Measurements from ENCODE around the gene SIRT3.

SIRT3 gene

DNA sequence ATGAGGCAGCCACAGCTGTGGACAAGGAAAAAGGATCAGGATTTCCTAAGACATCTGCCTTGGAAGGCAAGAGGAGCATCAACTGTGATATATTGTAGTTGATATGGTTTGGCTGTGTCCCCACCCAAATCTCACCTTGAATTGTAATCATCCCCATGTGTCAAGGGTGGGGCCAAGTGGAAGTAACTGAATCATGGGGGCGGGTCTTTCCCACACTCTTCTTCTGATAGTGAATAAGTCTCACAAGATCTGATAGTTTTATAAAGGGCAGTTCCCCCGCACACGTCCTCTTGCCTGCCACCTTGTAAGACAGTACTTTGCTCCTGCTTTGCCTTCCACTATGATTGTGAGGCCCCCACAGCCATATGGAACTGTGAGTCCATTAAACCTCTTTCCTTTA lies 18.4 kb downstream of the SIRT3 start:
- DNase-seq = no peak

DNA sequence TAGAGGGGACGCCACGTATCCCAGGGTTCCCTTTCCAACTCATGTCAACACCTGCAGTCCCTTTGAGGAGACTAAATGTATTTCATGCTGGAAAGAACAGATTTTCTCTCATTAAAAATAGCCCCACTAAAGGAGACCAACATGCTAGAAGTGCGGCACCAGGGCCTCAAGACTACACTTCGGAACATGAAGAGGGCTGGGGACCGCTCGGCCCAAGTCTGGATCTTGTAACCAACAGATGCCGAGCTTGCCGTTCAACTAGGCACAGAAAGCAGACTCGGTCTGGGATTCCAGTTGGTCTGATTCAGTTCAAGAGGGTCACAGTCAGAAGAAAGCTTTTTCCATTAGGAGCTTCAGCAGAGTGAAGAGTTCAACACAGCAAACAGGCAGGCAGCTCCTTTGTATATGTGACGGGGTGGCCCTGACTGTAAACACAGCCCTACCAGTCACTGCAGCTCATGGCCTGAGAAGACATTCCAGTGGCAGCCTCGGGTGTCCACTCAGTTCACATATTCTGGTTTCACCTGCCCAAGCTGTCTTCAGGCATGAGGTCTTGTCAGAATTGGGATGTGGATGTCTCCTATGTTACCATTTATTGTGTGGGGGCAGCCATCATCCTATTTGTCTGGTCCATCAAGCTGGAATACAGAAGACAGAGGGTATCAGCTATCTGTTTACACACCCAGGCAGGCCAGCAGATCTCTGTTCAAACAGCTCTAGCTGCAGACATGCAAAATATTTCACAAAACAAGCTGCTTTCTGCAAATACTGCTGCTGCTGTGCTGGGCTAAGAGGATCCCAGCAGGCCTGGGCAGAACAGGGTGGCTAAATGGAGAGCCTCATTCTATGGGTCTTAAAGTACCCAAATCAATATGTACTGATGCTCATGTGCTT lies 19.8 kb downstream of the SIRT3 start:
- DNase-seq = no peak

DNA sequence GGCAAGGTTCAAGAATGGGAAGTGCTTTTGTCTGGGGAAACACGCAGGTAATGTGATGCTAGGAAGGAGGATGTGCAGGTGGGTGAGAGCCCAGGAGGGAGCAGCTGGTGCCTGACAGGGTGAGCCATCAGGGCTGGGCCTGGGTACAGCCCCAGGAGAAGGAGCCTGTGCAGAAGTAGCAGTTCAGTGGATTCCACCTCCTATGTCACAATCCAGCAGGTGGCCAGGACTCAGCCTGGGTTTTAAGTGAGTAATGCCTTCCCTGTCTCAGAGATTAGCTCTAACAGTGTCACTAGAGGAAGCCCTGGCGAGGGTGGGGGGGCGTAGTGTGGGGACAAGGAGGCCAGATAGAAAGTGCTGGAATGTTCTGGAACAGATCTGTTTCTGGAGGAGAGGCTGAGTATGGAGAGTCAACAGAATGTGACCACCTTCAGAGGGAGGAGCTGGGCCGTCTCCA lies 20.5 kb downstream of the SIRT3 start:
- DNase-seq = no peak

DNA sequence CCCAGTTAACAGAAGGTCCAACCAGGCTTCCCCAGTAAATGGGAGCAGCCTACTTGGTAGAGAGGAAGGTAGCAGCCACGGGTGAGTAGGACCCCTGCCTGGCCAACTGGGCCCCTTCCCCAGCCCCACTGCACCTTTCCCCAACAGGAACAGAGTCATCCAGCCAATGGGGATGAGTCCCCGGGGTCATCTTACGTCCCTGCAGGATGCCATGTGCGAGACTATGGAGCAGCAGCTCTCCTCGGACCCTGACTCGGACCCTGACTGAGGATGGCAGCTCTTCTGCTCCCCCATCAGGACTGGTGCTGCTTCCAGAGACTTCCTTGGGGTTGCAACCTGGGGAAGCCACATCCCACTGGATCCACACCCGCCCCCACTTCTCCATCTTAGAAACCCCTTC lies 22.1 kb downstream of the SIRT3 start:
- no peak for DNase-seq

DNA sequence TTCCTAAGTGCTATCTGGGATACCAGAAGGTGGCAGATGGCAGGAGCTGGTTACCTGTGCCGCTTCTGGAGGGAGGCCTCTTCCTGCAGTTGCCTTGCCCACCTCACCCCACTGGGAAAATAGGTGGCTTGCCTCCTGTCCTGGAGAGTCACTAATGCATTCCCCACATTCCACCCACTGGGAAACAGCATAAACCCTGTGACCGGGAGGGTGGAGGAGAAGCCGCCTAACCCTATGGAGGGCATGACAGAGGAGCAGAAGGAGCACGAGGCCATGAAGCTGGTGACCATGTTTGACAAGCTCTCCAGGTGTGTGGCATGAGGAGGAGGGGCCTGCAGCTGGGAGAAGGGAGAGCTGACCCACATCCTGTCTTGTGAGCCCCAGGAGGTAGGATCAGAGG lies 23.0 kb downstream of the SIRT3 start:
- DNase-seq = no peak

DNA sequence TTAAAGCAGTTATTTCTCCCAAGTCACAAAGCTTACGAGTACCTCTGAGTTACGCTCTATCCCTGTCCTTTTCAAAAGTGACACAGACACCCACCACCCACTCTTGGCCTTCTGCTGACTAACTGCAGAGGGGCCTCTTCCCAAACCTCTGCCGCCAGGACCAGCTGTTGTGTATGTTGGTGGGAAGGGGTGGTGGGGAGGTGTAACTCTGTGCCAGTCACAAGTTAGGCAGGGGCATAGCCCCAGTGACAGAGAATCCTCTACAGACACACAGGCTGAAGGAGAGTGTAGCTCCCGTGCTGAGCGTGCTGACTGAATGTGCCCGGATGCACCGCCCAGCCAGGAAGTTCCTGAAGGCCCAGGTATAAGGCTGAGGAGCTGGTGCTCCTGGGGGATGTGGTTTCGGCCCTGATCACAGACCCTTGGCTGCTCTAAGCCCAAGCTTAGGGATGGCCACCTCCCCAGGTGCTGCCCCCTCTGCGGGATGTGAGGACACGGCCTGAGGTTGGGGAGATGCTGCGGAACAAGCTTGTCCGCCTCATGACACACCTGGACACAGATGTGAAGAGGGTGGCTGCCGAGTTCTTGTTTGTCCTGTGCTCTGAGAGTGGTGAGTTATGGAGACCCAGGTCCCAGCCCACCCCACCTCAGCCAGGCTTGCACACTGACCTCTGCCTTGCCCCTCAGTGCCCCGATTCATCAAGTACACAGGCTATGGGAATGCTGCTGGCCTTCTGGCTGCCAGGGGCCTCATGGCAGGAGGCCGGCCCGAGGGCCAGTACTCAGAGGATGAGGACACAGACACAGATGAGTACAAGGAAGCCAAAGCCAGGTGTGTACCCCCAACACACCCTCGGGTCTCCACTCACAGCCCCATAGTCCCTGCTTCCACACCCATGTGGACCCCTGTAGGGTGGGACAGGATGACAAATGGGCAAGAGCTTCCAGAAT lies 23.7 kb downstream of the SIRT3 start:
- DNase-seq = no peak

DNA sequence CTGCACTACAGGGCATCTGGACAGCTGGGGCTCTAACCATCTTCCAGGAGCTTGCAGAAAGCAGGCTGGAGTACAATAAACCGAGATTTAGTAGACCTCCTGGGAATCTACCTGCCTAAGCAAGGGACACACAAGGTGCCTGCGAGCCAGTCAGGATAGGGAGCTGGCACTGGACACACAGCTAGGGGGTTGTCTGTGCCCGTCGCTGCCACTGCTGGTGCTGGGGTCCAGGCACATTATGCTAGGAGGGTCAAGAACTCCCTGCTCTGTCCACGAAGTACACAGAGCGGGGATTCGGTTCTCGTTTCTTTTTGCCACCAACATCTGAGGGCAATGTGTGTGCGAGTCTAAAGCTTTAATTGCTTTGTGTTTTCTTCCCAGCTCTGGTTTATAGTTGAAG lies 24.4 kb downstream of the SIRT3 start:
- DNase-seq = no peak

DNA sequence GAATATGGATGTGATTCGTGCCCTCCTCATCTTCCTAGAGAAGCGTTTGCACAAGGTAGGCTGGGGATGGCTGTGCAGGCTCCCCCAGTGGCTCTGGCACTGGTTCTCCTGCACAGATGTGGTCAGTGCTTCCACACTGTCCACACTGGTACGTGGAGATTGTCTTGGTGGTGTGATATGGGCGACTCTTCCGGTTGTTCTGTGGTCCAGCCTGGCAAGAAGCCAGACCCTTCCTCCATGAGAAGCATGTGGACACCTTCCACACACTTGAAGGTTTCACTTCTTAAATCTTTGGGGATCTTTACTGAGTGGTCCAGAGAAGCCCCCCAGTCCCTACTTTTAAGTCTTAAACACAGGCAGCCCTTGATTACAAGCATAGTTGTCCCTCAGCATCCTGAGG lies 24.8 kb downstream of the SIRT3 start:
- DNase-seq = no peak

DNA sequence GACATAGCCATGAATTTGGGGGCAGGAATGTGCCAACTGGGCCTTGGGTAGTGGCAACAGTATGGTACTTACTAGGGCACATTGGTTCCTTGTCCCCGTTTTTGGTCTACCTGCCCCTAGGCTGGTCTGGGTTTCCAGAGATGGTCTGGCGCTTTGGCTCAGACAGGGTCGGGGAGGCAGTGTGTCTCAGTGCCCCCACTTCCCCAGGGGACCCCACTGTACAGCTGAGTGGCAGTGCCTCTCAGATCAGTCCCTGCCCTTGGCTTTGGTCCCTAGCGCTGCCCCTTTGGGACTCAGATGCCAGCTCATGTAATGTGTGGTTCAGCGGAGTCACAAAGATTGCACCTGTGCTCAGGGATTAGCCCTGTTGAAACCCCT lies 25.4 kb downstream of the SIRT3 start:
- no peak for DNase-seq

DNA sequence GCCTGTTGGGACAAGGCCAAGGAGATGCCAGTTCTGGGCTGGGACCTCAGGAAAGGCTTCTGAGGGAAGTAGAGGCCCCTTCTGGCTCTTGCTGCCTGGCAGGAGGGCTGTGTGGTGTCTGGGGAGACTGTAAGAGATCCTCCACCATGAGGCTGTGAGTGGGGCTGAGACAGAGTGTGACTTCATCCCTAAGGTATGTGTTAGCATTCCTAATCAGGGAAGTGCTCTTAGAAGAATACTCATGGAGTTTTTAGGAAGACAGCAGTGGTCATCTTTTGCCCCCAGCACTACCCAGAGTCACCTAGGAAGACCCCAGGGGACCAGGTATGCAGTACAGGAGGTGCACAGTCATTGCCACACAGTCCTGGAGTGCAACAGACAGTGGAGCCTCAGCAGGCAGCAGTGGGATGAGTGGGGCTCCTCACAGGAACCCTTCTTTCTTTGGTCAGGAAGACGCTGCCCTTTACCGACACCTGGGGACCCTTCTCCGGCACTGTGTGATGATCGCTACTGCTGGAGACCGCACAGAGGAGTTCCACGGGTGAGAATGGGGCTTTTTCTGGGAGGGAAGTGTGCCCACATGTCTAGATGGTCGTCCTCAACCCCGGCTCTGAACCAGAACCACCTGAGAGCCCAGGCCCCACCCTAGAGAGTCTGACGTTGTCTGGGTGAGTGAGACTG lies 25.9 kb downstream of the SIRT3 start:
- DNase-seq = no peak

DNA sequence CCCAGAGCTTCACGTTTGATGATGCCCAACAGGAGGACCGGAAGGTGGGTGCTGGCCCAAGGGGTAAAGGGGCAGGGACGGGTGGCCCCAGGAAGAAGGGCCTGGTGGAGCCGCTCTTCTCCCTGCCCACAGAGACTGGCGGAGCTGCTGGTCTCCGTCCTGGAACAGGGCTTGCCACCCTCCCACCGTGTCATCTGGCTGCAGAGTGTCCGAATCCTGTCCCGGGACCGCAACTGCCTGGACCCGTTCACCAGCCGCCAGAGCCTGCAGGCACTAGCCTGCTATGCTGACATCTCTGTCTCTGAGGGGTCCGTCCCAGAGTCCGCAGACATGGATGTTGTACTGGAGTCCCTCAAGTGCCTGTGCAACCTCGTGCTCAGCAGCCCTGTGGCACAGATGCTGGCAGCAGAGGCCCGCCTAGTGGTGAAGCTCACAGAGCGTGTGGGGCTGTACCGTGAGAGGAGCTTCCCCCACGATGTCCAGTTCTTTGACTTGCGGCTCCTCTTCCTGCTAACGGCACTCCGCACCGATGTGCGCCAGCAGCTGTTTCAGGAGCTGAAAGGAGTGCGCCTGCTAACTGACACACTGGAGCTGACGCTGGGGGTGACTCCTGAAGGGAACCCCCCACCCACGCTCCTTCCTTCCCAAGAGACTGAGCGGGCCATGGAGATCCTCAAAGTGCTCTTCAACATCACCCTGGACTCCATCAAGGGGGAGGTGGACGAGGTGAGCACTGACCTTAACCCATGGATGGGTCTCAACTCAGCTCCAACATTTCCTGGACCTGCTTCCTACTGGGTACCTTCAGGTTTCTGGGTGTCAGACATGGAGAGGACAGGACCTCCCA lies 26.6 kb downstream of the SIRT3 start:
- no peak for DNase-seq

DNA sequence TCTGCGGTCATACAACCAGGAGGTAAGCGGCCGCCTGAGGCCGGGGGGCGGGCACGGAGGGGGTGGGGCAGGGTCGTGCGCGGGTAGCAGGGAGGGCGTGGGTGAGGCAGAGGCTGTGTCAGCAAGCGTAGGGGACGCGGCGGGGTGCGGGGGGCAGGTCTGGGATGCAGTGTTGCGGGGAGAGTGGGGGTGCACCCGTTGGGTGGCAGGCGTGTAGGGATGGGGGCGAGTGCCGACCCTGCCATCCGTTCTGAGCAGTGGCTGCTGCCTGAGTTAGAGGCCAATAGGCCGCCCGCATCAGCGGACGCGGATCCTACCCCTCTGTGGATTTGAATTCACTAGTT lies 27.3 kb downstream of the SIRT3 start:
- peak in 3 of 56 donors; percentile 59 to 66 (median 62) for DNase-seq

DNA sequence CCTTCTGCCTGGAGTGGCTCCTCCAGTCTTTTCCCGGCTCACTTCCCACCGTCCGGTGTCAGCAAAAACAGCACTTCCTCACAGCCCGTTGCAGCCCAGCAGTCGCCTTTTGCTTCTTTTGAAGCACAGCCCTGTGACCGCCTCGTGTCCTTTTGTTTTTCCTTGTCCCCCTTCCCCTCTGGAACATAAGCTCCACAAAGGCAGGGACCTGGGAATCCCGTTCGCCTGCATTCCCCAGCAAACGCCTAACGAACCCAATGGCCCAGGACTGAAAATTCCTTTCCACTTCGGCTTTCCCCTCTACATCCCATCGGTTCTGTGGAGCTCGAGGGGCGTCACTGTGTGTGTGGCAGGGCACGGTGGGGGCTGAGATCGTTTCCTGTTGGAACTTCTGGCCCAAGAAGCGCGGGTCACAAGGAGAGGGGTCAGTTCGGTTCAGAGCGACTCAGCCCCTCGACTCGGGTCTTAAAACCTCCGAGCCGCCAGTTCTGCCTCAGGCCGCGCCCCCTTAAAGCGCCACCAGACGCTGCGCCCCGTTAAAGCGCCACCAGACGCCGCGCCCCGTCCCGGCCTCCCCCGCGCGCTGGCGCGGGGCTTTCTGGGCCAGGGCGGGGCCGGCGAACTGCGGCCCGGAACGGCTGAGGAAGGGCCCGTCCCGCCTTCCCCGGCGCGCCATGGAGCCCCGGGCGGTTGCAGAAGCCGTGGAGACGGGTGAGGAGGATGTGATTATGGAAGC lies 27.8 kb downstream of the SIRT3 start:
- DNase-seq = peak in 51 of 56 donors; percentile 8 to 81 (median 51)

DNA sequence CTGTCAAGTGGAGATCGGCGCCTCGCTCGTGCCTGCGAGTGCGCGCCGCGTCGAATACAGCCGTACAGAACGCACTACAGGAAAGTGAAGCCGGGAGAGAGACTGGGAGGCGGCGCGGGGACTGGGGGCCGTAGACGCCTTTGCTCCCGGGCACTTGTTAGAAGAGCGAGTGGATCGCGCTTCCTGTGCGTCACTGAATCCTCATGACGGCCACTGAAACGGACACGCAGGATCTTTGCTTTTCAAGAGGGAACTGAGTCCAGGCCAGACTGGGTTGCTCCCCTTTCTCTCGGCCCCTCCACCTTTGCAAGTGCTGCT lies 28.3 kb downstream of the SIRT3 start:
- DNase-seq = peak in 8 of 56 donors; percentile 50 to 74 (median 62)

DNA sequence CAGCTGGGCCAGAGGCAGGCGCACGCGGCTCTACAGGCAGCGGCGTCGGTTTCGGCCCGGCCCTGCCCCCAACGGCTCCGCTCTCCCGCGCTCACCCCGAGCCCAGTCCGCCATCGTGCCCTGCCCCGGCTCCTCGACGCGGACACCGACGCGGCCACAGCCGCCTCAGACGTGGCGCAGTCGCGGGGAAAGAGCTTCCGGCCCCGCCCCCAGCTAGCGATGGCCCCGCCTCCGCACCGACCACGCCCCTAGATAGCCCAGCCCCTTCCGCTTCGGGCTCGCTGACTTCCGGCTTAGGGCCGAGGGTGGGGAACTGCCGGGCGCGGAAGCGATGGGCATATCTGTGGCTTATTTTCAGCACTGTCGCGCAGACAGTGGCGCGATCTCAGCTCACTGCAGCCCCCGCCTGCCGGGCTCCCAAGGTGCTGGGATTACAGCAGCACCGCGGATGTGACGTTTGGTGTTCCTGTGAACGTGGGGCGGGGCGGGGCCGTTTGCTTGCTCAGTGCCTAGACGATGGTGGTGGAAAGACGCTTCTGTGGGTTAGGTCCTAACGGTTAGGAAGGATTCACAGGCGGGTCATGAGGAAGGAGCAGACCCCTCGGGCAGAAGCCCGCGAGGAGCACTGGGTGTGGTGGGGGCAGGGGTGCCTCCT lies 28.8 kb downstream of the SIRT3 start, which contains the start of the genes BET1L and RIC8A:
Gene BET1L (minus strand): TSS at position 192 of the 655 bp plus-strand sequence. CDS start 78 bp downstream, at position 114.
Gene RIC8A (plus strand): TSS at position 501 of the 655 bp plus-strand sequence. CDS start 1,147 bp downstream, outside the sequence.
- peak; percentile 67 to 99 (median 94) for DNase-seq

DNA sequence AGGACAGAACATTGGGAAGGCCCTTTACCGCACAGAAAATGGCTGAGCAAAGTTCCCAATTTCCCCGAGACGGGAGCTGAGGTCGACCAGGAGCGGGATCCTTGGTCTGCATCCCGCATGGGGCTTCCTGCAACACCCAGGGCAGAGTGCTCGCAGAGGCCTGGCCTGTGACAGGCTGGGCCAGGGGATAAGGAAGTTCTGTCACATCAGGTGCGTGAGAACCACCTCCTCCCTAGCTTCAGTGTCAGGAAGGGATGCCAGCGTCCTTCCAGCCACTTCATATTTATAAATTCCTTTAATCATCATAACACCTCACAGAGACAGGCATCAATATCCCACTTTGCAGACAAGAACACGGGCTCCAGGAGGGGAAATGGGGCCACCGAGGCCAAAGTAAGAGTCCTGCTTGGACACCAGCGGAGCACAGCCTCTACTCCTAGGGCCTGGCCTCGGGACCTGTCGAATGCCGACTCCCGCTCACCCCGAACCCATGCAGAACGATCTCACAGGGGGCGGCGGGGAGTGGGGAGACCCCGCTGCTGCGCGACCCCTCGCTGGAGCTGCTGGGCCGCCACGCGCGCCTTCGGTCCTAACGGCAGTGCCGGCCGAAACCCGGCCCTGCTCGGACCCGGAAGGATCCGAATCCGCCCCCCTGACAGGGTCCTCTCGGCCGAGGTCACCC lies 29.5 kb downstream of the SIRT3 start:
- DNase-seq = peak in 1 of 56 donors; percentile 20

DNA sequence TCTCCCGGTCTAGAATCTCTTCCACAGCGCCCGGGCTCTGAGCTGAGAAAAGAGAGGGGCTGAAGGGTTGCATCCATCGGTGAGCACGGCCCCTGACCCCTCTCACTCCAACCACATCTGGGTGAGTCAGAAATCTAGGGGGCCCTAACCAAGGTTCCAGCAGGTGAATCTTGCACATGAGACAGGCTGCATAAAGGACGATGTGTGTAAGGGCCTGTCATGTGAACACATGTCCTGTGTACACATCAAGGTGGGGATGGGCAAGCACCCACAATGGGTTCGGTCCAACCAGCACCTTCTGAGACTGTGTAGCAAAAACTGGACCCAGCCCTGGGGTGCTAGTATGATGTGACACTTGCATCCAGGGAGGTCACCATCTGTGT lies 30.1 kb downstream of the SIRT3 start:
- no peak for DNase-seq

DNA sequence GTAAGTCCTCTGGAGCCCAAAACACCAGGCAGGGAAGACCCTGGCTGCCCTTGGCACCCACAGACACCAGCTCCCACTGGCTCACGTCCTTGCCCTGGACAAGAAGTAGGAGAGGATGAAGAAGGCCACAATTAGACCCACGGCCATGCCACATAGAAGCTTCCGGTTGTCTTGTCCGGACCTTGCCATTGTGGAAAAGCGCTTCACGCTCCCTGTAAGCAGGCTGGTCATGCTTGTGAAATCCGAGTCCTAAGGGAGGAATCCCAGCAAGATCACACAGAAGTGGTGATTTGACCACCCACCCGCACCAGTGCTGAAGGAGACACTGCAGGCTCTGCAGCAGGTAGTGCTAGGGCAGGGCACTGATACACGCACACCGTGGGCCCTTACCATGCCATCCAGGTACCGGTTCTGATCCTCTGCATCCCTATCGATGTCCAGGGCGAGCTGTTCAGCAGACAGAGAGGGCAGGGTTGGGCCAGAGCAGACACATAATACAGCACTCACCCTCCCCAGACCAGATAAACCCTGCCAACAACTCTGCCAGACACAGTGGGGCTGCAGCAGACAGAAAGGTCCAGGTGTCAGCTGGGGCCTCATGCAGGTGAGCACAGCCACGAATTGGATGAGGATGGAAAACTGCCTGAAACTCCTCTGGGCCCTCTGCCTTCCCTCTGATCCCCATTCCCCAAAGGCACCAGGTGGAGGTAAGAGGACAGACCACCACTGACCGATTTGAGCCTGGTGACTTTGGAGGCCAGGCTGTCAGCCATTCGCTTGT lies 30.7 kb downstream of the SIRT3 start:
- DNase-seq = no peak
